ENCODE results near the gene FAR2.

DNA sequence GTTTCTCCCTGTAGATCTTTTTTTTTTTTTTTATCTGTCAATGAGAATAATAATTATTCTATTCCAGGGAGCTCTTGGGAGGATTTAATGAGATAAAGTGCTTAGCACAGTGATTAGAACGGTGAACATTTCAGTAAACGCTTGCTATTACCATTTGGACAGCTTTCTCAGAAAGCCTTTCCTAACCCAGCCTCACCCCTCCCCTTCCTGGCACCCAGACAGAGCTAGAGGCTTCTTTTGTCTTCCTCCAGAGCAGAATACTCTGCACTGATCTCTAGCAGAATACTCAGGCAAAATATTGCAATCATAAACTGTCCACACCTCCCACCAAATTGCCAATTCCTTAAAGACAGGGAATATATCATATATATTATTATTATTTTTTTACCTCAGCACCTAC lies 165.3 kb downstream of the FAR2 start:
- TF ChIP-seq CTCF (conservative IDR thresholded peaks at IDR 0.05 in 1 of 2, IDR thresholded peaks at IDR 0.05 in 1 of 2; ENCODE audit: extremely low read depth in 1 of 2, insufficient read depth in 1 of 2, low read depth in 1 of 2, low read length in 2 of 2): no peak
- no peak for TF ChIP-seq EZH2 (IDR thresholded peaks at IDR 0.05; ENCODE audit: borderline replicate concordance, low read length)
